HT1080 (cell line): ENCODE results near the gene TNS1. TPM values are rescaled to one million over a fixed set of nuclear protein-coding genes. Genes with fewer than 3 reads are reported as not detected.
"Not testable (repeated sequence)": the region's sequence is repeated elsewhere in the genome, so short reads cannot be mapped to it uniquely, and the experiment has no call there.

Source experiments
- DNase-seq: peaks from one replicate; pipeline ENCODE4 v3.0.0-alpha.2; 2015; ENCODE audit warnings: low read depth
- total RNA-seq: library from RNA; depleted of rRNA; stranded (reverse); fragments of >200 nt; shearing (Covaris generic); gene quantifications from 2 replicates; pipeline ENCODE4 v1.2.3, GENCODE V29; 2014

The TNS1 gene
- total RNA-seq, 1 experiment from 2014 or later = 10.5 TPM

DNA sequence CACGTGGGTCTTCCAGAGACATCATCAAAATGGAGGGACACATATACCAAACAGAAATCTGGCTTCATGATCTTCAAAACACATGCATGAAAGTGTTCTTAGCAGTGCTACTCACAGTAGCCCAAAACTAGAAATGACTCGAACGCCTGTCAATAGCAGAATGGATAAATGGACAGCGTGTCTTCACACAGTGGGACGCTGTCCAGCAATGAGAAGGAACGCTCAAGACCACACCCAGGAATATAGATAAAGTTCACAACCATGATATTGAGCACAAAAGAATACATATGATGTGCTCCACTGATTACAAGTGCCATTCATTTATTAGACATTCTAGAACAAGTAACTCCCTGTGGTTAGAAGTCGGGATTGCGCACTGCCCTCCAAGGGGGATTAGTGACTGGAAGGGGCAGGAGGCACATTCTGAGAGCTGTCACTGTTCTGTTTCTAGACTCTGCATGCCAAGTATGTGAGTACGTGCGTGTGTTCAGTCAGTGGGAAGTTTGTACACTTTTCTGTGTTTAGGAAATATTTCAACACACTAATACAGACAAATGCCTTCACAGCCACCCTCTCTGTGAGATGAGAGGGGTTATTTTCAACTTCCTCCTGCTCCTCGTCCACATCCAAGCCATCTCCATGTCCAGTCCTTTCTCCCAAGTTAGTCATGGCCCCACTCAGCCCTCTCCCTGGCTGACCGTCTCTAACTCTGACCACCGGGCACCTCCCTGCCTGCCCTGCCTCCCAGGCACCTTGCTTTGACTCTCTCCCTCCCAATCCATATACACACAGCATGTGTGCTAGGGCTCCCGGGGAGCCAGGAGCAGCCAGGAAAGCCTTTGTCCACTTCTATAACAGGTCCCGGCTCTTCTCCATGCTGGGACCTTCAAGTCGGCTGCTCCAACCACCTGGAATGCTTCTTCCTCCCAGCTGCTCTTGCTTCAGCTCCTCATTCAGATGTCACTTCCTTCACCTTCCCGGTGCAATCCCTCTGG, 26.9 kb upstream of the TNS1 start:
- no peak for DNase-seq

- no peak for DNase-seq
Measured at GRCh38 chr2:218028562-218029348, 26.0 kb upstream of the TNS1 start.

GRCh38 chr2:218028189-218028495, 25.3 kb upstream of the TNS1 start:
- no peak for DNase-seq

DNA sequence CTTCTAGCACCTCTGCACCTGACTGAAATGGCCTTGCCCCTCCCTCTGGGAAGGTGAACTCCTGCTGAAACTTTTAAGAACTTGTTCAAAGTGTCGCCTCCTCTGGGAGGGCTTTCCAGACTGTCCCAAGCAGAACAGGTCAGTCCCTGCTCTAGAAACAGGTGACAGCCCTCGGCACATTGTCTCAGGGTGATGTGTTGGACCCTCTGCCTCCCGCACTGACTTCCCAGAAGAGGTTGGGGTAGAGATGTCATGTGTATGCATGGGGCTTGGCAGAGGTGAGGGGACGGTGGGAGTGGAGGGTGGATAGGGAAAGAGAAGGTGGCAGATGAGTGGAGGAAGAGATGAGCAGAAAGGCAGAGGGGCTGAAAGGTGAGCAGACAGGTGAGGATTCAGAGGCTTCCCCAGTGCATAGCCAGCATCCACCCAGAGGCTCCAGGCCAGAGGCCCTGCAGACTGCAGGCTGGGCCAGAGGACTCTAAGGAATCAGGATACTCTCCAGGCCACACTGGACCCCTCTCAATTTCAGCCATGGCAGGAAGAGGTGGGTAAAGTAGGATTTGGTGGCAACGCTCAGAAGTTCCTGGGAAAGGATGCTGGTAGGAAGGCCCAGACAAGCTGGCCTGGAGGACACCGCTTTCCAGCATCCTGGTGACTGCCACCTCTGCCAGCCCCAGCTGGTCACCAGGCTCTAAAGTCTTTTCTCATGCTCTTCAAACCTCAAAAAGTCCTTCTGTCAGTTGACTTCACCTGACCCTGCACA, 24.8 kb upstream of the TNS1 start:
- DNase-seq = no peak

DNA sequence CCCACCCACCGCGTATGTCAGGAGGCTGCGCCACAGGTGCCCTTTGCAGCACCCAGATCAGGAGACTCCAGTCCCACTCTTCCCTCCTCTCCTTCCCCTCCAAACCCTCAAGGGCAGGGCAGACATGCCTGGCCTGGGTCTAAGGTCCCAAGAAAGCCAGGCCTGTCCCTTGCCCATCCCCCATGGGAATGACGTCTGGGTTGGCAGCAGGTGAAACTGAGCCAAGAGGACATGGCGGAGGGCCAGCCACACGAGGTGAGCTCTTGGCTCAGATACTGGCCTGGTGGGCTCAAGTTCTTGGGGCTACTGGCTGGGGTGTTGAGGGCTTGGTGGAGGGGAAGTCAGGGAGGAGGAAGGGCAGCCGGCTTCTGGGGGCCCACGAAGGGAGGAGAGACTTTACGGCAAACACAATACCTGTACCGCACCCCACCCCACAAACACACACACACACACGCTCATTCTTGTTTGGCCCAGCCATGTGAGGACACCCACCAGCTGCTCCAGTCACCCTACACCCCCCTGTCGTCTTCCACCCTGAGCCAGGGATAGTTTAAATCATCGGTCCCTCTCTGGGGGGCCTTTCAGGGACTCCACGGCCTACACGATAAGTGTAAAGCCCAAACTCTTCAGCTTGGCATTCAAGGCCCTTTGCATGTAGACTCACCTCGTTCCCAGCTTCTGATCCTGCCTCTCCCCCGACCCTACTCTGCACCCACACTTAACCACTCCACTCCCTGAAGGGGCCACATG, 24.1 kb upstream of the TNS1 start:
- no peak for DNase-seq

- no peak for DNase-seq
Measured at GRCh38 chr2:218026244-218026643, 23.4 kb upstream of the TNS1 start.

DNA sequence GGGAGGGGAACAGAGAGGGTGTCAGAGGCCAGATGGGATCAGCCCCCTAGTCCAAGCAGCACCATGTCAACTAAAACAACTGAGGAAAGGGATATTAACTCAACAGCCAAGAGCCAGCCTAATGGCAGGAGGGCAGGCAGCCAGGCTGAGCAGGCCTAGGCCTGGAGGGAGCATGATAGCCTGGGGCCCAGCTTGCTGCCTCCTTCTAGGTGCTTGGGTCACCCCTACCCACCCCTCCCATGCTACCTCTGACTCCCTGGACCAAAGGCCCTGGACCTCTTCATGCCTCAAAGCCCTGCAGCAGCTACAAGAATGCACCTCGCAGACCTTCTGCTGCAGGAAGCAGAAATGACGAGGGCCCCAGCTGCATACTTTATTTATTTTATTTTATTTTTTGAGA, 22.1 kb upstream of the TNS1 start:
- no peak for DNase-seq

- no peak for DNase-seq
Measured at GRCh38 chr2:218024336-218024735, 21.5 kb upstream of the TNS1 start.

DNA sequence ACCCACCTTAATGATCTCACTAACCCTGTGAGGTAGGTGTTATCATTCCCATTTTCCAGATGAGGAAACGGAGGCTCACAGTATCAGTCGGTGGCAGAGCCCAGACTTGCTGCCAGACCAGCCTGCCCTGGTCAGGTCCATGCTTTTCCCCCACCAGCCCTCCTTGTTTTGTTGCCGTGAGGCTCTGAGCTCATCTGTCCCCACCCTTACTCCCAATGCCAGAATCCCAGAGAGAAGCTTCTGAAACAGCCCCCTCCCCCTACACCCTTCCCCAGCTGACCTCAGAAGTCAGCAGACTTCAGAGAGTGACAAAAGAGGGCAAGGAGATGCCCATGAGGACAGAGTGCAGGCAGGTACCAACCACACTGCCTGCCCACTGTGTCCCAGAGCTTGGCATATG, 20.8 kb upstream of the TNS1 start:
- no peak for DNase-seq

GRCh38 chr2:218022851-218023530, 20.2 kb upstream of the TNS1 start:
- no peak for DNase-seq

DNA sequence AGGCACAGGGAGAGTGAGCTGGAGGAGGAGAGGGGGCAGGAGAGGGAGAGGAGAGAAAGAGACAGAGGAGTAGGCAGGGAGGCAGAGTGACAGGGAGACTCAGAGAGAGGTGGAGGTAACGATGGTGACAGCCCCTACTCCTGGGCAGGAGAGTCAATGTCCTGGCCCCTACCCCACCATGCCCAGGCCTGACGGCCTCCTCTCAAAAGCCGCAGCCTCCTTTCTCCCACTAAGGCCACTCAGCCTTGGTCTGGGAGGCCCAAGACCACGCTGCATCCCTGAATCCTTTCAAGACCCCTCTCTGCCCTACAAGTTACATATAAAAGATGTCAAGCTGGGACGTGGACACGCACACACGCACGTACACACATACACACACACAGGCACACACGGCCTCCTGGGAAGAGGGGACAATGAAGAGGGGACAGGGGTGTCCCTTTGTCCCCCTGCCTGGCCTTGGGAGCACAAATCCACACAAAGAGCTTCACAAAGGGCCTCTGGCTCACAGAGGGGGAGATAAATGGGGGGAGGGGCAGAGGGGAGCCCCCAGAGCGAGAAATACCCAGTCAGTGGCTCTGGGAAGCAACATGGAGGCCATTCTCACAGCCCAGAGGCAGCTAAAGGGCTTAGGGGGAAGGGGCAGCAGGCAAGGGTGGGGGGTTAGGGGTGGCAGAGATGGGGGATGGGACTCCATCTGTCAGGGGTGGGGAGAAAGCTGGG, 19.5 kb upstream of the TNS1 start:
- no peak for DNase-seq

GRCh38 chr2:218021536-218022071, 18.8 kb upstream of the TNS1 start:
- no peak for DNase-seq

GRCh38 chr2:218020966-218021535, 18.3 kb upstream of the TNS1 start:
- no peak for DNase-seq

- no peak for DNase-seq
Measured at GRCh38 chr2:218020281-218020680, 17.5 kb upstream of the TNS1 start.

DNA sequence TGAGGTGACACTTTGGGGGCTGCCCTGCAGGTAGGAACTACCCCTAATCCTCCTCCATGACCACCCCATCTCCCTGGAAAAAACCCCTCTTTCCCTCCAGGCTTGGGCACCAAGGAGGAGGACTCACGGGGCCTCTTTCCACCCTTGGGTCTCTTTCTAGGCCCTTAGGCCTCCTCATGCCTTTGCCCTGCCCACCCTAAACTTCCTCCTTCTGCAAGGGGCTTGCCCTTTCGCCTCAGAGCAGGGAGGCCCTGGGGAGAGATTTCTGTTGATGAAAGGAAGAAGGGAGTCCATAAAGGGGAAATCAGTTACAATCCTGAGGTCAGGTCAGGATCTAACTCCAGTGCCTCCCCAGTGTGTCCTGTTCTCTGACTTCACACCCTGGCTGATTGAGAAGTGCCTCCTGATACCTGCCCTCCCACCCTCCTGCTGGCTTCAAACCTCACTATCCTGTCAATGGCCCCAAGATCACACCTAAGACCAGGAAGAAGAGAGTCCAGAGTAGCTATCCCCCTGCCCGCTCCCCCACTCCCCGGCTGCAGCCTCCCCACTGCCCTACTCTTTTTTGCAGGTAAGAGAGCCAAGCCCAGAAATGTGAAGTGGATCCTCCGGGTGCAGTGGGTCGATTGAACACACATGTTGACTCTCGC, 16.7 kb upstream of the TNS1 start:
- DNase-seq = no peak

- DNase-seq = not testable (repeated sequence)
Measured at GRCh38 chr2:218018842-218019125, 16.0 kb upstream of the TNS1 start.

DNA sequence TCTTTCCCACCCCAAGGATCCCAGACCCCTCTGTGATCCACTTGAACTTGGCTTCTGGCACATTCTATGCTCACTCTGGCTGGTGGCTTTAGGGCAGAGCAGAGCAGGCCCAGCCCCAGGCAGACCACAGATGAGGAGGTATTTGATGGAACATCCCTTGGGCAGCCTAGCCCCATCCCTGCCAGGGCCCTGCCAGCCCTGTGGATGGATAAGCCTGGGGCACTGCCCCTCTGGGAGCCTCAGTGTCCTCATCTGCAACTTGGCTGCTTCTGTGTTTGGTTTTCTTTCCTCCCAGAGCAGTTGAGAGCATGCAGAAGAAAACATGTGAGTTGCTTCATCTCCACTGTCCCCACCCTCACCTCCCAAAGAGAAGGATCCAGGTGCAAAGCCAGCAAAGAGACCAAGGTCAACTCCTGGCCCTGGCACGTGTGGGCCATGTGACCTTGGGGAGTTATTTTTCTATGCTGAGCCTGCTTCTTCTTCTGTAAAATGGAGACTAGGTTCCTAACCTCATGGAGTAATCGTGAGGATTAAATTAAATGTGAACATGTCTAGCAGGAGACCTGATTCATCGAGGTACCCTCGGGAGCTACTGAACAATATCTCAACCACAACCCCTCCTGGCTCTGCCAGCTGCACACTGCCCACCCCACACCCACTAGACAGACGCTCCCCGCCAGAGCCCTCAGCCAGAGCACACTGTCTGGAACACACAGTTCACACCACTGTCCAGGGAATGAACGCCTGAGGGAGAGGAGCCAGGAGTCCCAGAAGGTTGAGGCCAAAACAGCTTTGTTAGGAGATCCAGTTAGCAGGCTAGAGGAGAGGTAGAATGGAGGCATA, 14.6 kb upstream of the TNS1 start:
- DNase-seq = no peak

GRCh38 chr2:218016810-218017209, 14.0 kb upstream of the TNS1 start:
- no peak for DNase-seq
